ENCODE measurements around the gene HLA-E. TPM values are rescaled to one million over a fixed set of nuclear protein-coding genes. Genes with fewer than 3 reads are reported as not detected.
"Not testable (repeated sequence)": the region's sequence is repeated elsewhere in the genome, so short reads cannot be mapped to it uniquely, and the experiment has no call there.

Gene HLA-E
- total and polyA plus RNA-seq, 2 donors (not counting 3 experiments of a cell fraction or from before 2014, with no cell fraction given) = 271 to 298 TPM

DNA sequence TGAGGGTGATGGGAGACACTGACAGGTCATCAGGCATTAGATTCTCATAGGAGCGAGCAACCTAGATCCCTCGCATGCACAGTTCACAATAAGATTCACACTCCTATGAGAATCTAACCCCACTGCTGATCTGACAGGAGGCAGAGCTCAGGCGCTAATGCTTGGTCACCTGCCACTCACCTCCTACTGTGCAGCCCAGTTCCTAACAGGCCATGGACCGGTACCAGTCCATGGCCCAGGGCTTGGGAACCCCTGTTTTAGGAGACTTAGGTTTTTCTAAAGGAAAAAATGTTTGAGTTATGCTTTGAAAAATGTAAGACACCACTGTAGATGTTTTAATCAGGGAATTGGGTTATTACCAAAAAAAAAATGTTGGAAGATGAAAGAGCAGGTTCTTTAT lies 6.7 kb downstream of the HLA-E start:
- BruUV-seq (replicated peaks) = no TSS peak
- ChIA-PET POLR2A (interaction anchor here (0.6 to 1.3 kb wide), 4 partner anchors 9 to 46 kb away, joined by 5 to 10 read pairs (median 6); no protein-coding TSS in a partner anchor), CTCF (interaction anchor here (0.5 to 8.3 kb wide), 21 partner anchors 10 to 696 kb away, joined by 3 to 134 read pairs (median 6); no protein-coding TSS in a partner anchor)
- Histone ChIP-seq H3K36me3 (ENCODE audit: control insufficient read depth in 2 of 2, extremely low read depth in 1 of 2, insufficient read depth in 2 of 2, low read length in 2 of 2) (peaks cover 19 to 23% of the 10 kb centered on the region in 2 experiments), H2AFZ (ENCODE audit: low read depth, low read length) (no peak overlapping the region), H3K9me1 (replicated peaks; ENCODE audit: control insufficient read depth, extremely low read depth, insufficient read depth, low read length) (no peaks in the 10 kb centered on the region), H3K9ac (replicated peaks; ENCODE audit: extremely low read depth, insufficient read depth, low read length) (peak overlapping the region; percentile 33), H4K20me1 (replicated peaks; ENCODE audit: control insufficient read depth, extremely low read depth, insufficient read depth, low read length) (no peaks in the 10 kb centered on the region), H3K27ac (ENCODE audit: insufficient read depth, low read depth, low read length) (peak overlapping the region; percentile 85), H3K79me2 (ENCODE audit: control insufficient read depth, insufficient read depth, low read length) (peaks cover 16% of the 10 kb centered on the region), H3K27me3 (ENCODE audit: control insufficient read depth in 2 of 2, insufficient read depth in 2 of 2, low read length in 2 of 2) (no peaks in the 10 kb centered on the region), H3K9me3 (replicated peaks; ENCODE audit: control insufficient read depth, insufficient read depth, low read length) (no peaks in the 10 kb centered on the region), H3K4me1 (ENCODE audit: control insufficient read depth, extremely low read depth, insufficient read depth, low read length) (peaks cover 44% of the 10 kb centered on the region), H3K4me3 (replicated peaks in 1 of 3; ENCODE audit: insufficient read depth in 1 of 3, low read depth in 1 of 3, low read length in 3 of 3) (no peak overlapping the region), H3K4me2 (ENCODE audit: insufficient read depth, low read length) (peak overlapping the region; percentile 18)
- no peak for TF ChIP-seq FOS (IDR thresholded peaks at IDR 0.05; ENCODE audit: borderline replicate concordance, insufficient read depth, low read length)
- TF ChIP-seq, protein P1, sequence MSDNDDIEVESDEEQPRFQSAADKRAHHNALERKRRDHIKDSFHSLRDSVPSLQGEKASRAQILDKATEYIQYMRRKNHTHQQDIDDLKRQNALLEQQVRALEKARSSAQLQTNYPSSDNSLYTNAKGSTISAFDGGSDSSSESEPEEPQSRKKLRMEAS (IDR thresholded peaks at IDR 0.05; ENCODE audit: insufficient read depth, insufficient read length) = no peak
- no peak for TF ChIP-seq MYC (IDR thresholded peaks at IDR 0.05; ENCODE audit: low read depth, low read length)
- TF ChIP-seq POLR2A (IDR thresholded peaks at IDR 0.05; ENCODE audit: low read depth, low read length) = no peak
- TF ChIP-seq, protein P2, sequence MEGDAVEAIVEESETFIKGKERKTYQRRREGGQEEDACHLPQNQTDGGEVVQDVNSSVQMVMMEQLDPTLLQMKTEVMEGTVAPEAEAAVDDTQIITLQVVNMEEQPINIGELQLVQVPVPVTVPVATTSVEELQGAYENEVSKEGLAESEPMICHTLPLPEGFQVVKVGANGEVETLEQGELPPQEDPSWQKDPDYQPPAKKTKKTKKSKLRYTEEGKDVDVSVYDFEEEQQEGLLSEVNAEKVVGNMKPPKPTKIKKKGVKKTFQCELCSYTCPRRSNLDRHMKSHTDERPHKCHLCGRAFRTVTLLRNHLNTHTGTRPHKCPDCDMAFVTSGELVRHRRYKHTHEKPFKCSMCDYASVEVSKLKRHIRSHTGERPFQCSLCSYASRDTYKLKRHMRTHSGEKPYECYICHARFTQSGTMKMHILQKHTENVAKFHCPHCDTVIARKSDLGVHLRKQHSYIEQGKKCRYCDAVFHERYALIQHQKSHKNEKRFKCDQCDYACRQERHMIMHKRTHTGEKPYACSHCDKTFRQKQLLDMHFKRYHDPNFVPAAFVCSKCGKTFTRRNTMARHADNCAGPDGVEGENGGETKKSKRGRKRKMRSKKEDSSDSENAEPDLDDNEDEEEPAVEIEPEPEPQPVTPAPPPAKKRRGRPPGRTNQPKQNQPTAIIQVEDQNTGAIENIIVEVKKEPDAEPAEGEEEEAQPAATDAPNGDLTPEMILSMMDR (IDR thresholded peaks at IDR 0.05; ENCODE audit: extremely low read depth in 1 of 2, insufficient read depth in 1 of 2, low read depth in 1 of 2, low read length in 2 of 2) = no peak
- dilution Hi-C loops (cut with MboI; ENCODE audit: extremely low pct_ligation_motif_present, low sequenced_read_pairs) (no loop called here), intact Hi-C loops (cut with micrococcal nuclease) (loop anchor here (1.0 kb wide), 4 partner anchors 20 to 45 kb away; no protein-coding TSS in a partner anchor)
- no peak for DNase-seq (ENCODE audit: low read depth, low spot score)
- no peak for FAIRE-seq

DNA sequence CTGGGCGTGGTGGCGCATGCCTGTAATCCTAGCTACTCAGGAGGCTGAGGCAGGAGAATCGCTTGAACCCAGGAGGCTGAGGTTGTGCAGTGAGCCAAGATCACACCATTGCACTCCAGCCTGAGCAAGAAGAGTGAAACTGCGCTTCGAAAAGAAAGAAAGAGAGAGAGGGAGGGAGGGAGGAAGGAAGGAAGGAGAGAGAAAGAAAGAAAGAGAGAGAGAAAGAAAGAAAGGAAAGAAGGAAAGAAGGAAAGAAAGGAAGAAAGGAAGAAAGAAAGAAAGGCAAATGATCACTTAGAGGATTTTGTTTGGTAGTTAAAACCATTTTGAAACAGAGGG lies 7.9 kb downstream of the HLA-E start:
- DNase-seq (ENCODE audit: low read depth, low spot score); H3K9me3 ChIP-seq (replicated peaks; ENCODE audit: control insufficient read depth, insufficient read depth, low read length); H3K9ac ChIP-seq (replicated peaks; ENCODE audit: extremely low read depth, insufficient read depth, low read length); H3K4me2 ChIP-seq (ENCODE audit: insufficient read depth, low read length); intact Hi-C loops (cut with micrococcal nuclease); H3K27me3 ChIP-seq (ENCODE audit: control insufficient read depth in 2 of 2, insufficient read depth in 2 of 2, low read length in 2 of 2); FAIRE-seq; H3K4me3 ChIP-seq (replicated peaks in 1 of 3; ENCODE audit: insufficient read depth in 1 of 3, low read depth in 1 of 3, low read length in 3 of 3); H2AFZ ChIP-seq (ENCODE audit: low read depth, low read length); H4K20me1 ChIP-seq (replicated peaks; ENCODE audit: control insufficient read depth, extremely low read depth, insufficient read depth, low read length); H3K9me1 ChIP-seq (replicated peaks; ENCODE audit: control insufficient read depth, extremely low read depth, insufficient read depth, low read length); H3K79me2 ChIP-seq (ENCODE audit: control insufficient read depth, insufficient read depth, low read length); dilution Hi-C loops (cut with MboI; ENCODE audit: extremely low pct_ligation_motif_present, low sequenced_read_pairs); BruUV-seq (replicated peaks): not testable (repeated sequence)
- ChIA-PET CTCF (interaction anchor here (1.2 to 8.3 kb wide), 10 partner anchors 12 to 100 kb away, joined by 6 to 134 read pairs (median 11); no protein-coding TSS in a partner anchor), POLR2A (interaction anchor here (1.3 kb wide), 1 partner anchor 20 kb away, joined by 10 read pairs; no protein-coding TSS in a partner anchor)
- Histone ChIP-seq H3K27ac (ENCODE audit: insufficient read depth, low read depth, low read length) (peak overlapping the region; percentile 85), H3K4me1 (ENCODE audit: control insufficient read depth, extremely low read depth, insufficient read depth, low read length) (peaks cover 39% of the 10 kb centered on the region), H3K36me3 (ENCODE audit: control insufficient read depth in 2 of 2, extremely low read depth in 1 of 2, insufficient read depth in 2 of 2, low read length in 2 of 2) (peaks cover 14% of the 10 kb centered on the region in 2 experiments)
